T-cell (primary cell): ENCODE results near the gene TBP. TPM values are rescaled to one million over a fixed set of nuclear protein-coding genes. Genes with fewer than 3 reads are reported as not detected.

Experiments used
- ATAC-seq, 4 experiments: fragments of 200-7000 bp in 3 of 4; fragments of 150-1000 bp in 1 of 4; cut with Tn5 transposase; replicated peaks in 1 of 4; 1 replicate in 3 of 4; 2 replicates in 1 of 4; pipeline ENCODE4 v1.10.0; 2021; ENCODE audit warnings: moderate library complexity in 3 of 4, mild to moderate bottlenecking in 2 of 4, moderate number of reproducible peaks in 1 of 4
- CTCF ChIA-PET, 2 donors: fragments of 300-600 bp; sonication (Branson Sonifier 250); formaldehyde crosslinking; loops; one replicate each; lab custom pipeline; 2022; ENCODE audit warnings: antibody characterized with exemption in 2 of 2; lab: Charles Lee
- POLR2A ChIA-PET, 2 donors: fragments of 300-600 bp; sonication (Branson Sonifier 250); formaldehyde crosslinking; loops; one replicate each; lab custom pipeline; 2022; ENCODE audit warnings: antibody characterized with exemption in 2 of 2; lab: Charles Lee
- DNase-seq, 35 experiments: peaks; one replicate each; pipeline versions ENCODE4 v3.0.0 to v3.0.0-alpha.2; 2013 to 2023
- H3K27ac ChIP-seq: one replicate; pipeline ENCODE4 v1.5.1; 2013; ENCODE audit warnings: low read length
- H3K27me3 ChIP-seq, 2 experiments: replicated peaks in 1 of 2; 1 replicate in 1 of 2; 2 replicates in 1 of 2; pipeline versions ENCODE4 v1.6.1 to v1.7.0; 2013; ENCODE audit warnings: low read length in 1 of 2, mixed read lengths in 1 of 2; ENCODE audit not compliant: control insufficient read depth in 2 of 2, insufficient read depth in 2 of 2; ENCODE audit errors: extremely low read depth in 1 of 2
- H3K36me3 ChIP-seq, 2 donors: 1 replicate in 1 of 2; 2 replicates in 1 of 2; pipeline versions ENCODE4 v1.6.1 to v1.7.0; 2013; ENCODE audit warnings: low read length in 1 of 2; ENCODE audit not compliant: control insufficient read depth in 2 of 2, insufficient read depth in 1 of 2; ENCODE audit errors: extremely low read depth in 1 of 2
- H3K4me1 ChIP-seq, 2 experiments: 1 replicate in 1 of 2; 2 replicates in 1 of 2; pipeline versions ENCODE4 v1.6.1 to v1.7.0; 2013; ENCODE audit warnings: low read length in 2 of 2, mixed read lengths in 1 of 2; ENCODE audit not compliant: insufficient read depth in 2 of 2, control insufficient read depth in 1 of 2; ENCODE audit errors: extremely low read depth in 1 of 2
- H3K4me3 ChIP-seq, 2 donors: 1 replicate in 1 of 2; 2 replicates in 1 of 2; pipeline versions ENCODE4 v1.5.1 to v1.7.0; 2013; ENCODE audit warnings: mild to moderate bottlenecking in 2 of 2, low read length in 1 of 2, moderate library complexity in 1 of 2; ENCODE audit not compliant: control insufficient read depth in 1 of 2; ENCODE audit errors: extremely low read depth in 1 of 2
- H3K9me3 ChIP-seq: 2 replicates; pipeline ENCODE4 v1.7.0; 2013
- H3K27ac Mint-ChIP-seq, 2 donors: one replicate each; pipeline ENCODE4 v1.8.0; 2020 to 2021; ENCODE audit warnings: mild to moderate bottlenecking in 2 of 2, mixed read lengths in 2 of 2
- H3K27me3 Mint-ChIP-seq, 2 donors: one replicate each; pipeline ENCODE4 v1.8.0; 2021 to 2022; ENCODE audit warnings: mixed read lengths in 2 of 2
- H3K36me3 Mint-ChIP-seq: one replicate; pipeline ENCODE4 v1.8.0; 2021; ENCODE audit warnings: mixed read lengths
- H3K4me1 Mint-ChIP-seq, 3 donors: one replicate each; pipeline ENCODE4 v1.8.0; 2020 to 2022; ENCODE audit warnings: mixed read lengths in 3 of 3, mild to moderate bottlenecking in 1 of 3
- H3K4me3 Mint-ChIP-seq, 3 donors: one replicate each; pipeline ENCODE4 v1.8.0; 2020 to 2022; ENCODE audit warnings: mild to moderate bottlenecking in 3 of 3, mixed read lengths in 3 of 3, moderate library complexity in 3 of 3
- H3K9me3 Mint-ChIP-seq, 3 donors: one replicate each; pipeline ENCODE4 v1.8.0; 2020 to 2022; ENCODE audit warnings: mixed read lengths in 3 of 3
- WGBS: methylation state at CpG from one replicate; pipeline ENCODE4 v1.1.5; 2013; ENCODE audit warnings: missing lambda C conversion rate; ENCODE audit not compliant: insufficient coverage; 5-methylcytosine and 5-hydroxymethylcytosine counted together
- total RNA-seq, 35 experiments: library from RNA in 6 of 35; stranded (reverse) in 6 of 35; fragments of 120-200 nt in 1 of 35; gene quantifications; one replicate each; pipeline versions ENCODE4 v1.2.1 to v1.2.4 and lab custom pipeline; 2013 to 2026

TBP gene
- total RNA-seq, 5 donors from 2014 or later (not counting 1 experiment from before 2014, with no cell fraction given) = 12.4 to 35.0 (median 25.6) TPM

- ATAC-seq (no peak), DNase-seq (no peak)
- H3K4me1 Mint-ChIP-seq = peaks cover 19 to 27% (median 26%) of the 10 kb centered on the region in 3 donors
- no peaks in the 10 kb centered on the region for H3K27me3 Mint-ChIP-seq
- ChIA-PET CTCF (interaction anchor here in 1 of 2 donors (0.8 kb wide), 1 partner anchor 13 kb away, joined by 4 read pairs; no protein-coding TSS in a partner anchor), POLR2A (interaction anchor here in 1 of 2 donors (0.6 kb wide), 1 partner anchor 726 kb away, joined by 3 read pairs; no protein-coding TSS in a partner anchor)
- Histone ChIP-seq H3K36me3 (peaks cover 3 to 71% of the 10 kb centered on the region in 2 donors), H3K27ac (no peak overlapping the region), H3K9me3 (no peaks in the 10 kb centered on the region), H3K27me3 (no peaks in the 10 kb centered on the region), H3K4me1 (no peaks in the 10 kb centered on the region), H3K4me3 (no peak overlapping the region)
- no CpG with 5 or more reads among the region's 8 CpGs for WGBS
- H3K4me3 Mint-ChIP-seq = no peak overlapping the region
- H3K27ac Mint-ChIP-seq = no peak overlapping the region
- peaks cover 46% of the 10 kb centered on the region for H3K36me3 Mint-ChIP-seq
- no peaks in the 10 kb centered on the region for H3K9me3 Mint-ChIP-seq
Observed at GRCh38 chr6:170564936-170565530, 10.9 kb downstream of the TBP start.

- no peak for DNase-seq
- no peaks in the 10 kb centered on the region for H3K9me3 ChIP-seq
- Mint-ChIP-seq H3K27me3 (no peaks in the 10 kb centered on the region), H3K27ac (no peak overlapping the region), H3K4me3 (no peak overlapping the region), H3K36me3 (peaks cover 39% of the 10 kb centered on the region), H3K9me3 (no peaks in the 10 kb centered on the region), H3K4me1 (no peaks in the 10 kb centered on the region)
- ATAC-seq = no peak
- WGBS = 100% methylated on average over 1 of the region's 2 CpGs
- H3K27me3 ChIP-seq = no peaks in the 10 kb centered on the region
- POLR2A ChIA-PET = interaction anchor here in 1 of 2 donors (0.7 kb wide), 1 partner anchor 11 kb away, joined by 5 read pairs; the partner anchor contains the start of gene PDCD2
- CTCF ChIA-PET = interaction anchor here in 1 of 2 donors (1.2 kb wide), 1 partner anchor 11 kb away, joined by 6 read pairs; no protein-coding TSS in a partner anchor
- no peaks in the 10 kb centered on the region for H3K4me1 ChIP-seq
- H3K27ac ChIP-seq = no peak overlapping the region
- H3K4me3 ChIP-seq = no peak overlapping the region
- peaks cover 3 to 67% of the 10 kb centered on the region in 2 donors for H3K36me3 ChIP-seq
Observed at GRCh38 chr6:170572704-170573466, 18.7 kb downstream of the TBP start.

DNA sequence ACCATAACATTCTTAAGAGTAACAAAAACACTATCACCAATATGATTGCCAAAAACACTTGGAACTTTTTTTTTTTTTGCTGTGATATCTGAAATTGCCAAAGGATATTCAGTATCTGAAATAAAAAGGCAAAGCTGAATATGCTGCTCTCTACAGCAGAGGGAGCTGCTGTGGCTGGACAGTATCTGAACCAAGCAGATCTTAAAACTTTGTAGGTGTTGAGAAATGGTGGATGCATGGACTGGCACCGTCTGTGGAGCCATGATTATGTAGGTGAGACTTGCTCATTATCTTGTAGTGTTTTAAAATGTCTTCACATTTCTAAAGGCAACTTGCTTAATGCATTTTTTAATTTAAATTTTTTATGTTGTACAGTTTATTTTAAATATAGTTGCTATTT, 21.1 kb downstream of the TBP start:
- ChIA-PET CTCF (interaction anchor here (0.7 to 1.1 kb wide), 2 partner anchors 9 to 42 kb away, joined by 4 to 6 read pairs; partner anchors contain the start of gene PDCD2 (in 1 of the 2)), POLR2A (no interaction called here)
- no CpG with 5 or more reads among the region's 1 CpG for WGBS
- Histone ChIP-seq H3K36me3 (peaks cover 3 to 75% of the 10 kb centered on the region in 2 donors), H3K9me3 (no peaks in the 10 kb centered on the region), H3K4me1 (no peaks in the 10 kb centered on the region), H3K4me3 (no peak overlapping the region), H3K27me3 (no peaks in the 10 kb centered on the region), H3K27ac (no peak overlapping the region)
- H3K4me1 Mint-ChIP-seq = peaks cover 0 to 13% (median 0%) of the 10 kb centered on the region in 3 donors
- DNase-seq (no peak), ATAC-seq (no peak)
- peaks cover 29% of the 10 kb centered on the region for H3K36me3 Mint-ChIP-seq
- H3K9me3 Mint-ChIP-seq = no peaks in the 10 kb centered on the region
- no peaks in the 10 kb centered on the region for H3K27me3 Mint-ChIP-seq
- H3K27ac Mint-ChIP-seq = peak overlapping the region; percentile 17 to 64
- H3K4me3 Mint-ChIP-seq = no peak overlapping the region

GRCh38 chr6:170578909-170579308, 24.7 kb downstream of the TBP start:
- ATAC-seq = no peak
- POLR2A ChIA-PET = no interaction called here
- Histone ChIP-seq H3K36me3 (peaks cover 3 to 72% of the 10 kb centered on the region in 2 donors), H3K9me3 (no peaks in the 10 kb centered on the region), H3K27me3 (no peaks in the 10 kb centered on the region), H3K4me1 (peaks cover 4 to 7% of the 10 kb centered on the region in 2 experiments), H3K27ac (no peak overlapping the region), H3K4me3 (no peak overlapping the region)
- Mint-ChIP-seq H3K27ac (no peak overlapping the region), H3K4me3 (no peak overlapping the region), H3K36me3 (peaks cover 42% of the 10 kb centered on the region), H3K27me3 (no peaks in the 10 kb centered on the region), H3K9me3 (no peaks in the 10 kb centered on the region), H3K4me1 (peaks cover 25 to 42% (median 25%) of the 10 kb centered on the region in 3 donors)
- CTCF ChIA-PET = no interaction called here
- no peak for DNase-seq

DNA sequence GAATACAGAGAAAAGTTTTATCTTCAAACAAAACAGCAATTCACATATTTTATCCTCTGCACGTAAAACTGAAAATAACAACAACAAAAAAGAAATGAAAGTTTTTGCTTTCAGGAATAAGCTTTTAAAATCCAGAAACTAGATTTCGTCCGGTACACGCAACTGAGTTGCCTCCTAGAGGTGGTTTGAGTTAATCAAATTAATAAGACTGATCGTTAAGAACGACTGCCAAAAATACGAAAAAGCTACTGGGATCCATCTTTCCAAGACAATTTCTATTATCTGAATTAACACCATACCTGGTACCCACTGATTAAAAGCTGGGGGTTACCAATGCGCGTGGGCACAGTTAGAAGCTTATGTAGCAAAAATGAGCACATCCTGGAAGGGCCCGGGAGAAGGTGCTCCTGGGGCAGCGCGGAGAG, 29.6 kb downstream of the TBP start:
- Histone ChIP-seq H3K27ac (peak overlapping the region; percentile 57), H3K9me3 (no peaks in the 10 kb centered on the region), H3K4me1 (peaks cover 9 to 14% of the 10 kb centered on the region in 2 experiments), H3K36me3 (peaks cover 0 to 35% of the 10 kb centered on the region in 2 donors), H3K27me3 (peaks cover 0 to 2% of the 10 kb centered on the region in 2 experiments), H3K4me3 (peak overlapping the region; percentile 81 to 91)
- Mint-ChIP-seq H3K27ac (peak overlapping the region; percentile 91 to 92), H3K9me3 (no peaks in the 10 kb centered on the region), H3K36me3 (peaks cover 29% of the 10 kb centered on the region), H3K27me3 (no peaks in the 10 kb centered on the region), H3K4me3 (peak overlapping the region; percentile 97), H3K4me1 (peaks cover 37 to 47% (median 37%) of the 10 kb centered on the region in 3 donors)
- DNase-seq (no peak), ATAC-seq (no peak)
- ChIA-PET POLR2A (interaction anchor here (0.5 to 1.7 kb wide), 11 partner anchors 10 to 1732 kb away, joined by 3 to 9 read pairs (median 4); partner anchors contain the start of genes PSMB1 (in 2 of the 2) and TBP (in 2 of the 2)), CTCF (interaction anchor here (0.6 to 1.9 kb wide), 10 partner anchors 9 to 794 kb away, joined by 3 to 22 read pairs (median 4); partner anchors contain the start of genes PSMB1 (in 1 of the 2) and TBP (in 1 of the 2))
- 0% methylated on average over 5 of the region's 12 CpGs for WGBS
